IPS-15b (cell line): ENCODE data around the gene DIS3L2.
A peak's percentile ranks its signal among the peaks of the same experiment; 100 is the strongest.
"Not testable (repeated sequence)": the region's sequence is repeated elsewhere in the genome, so short reads cannot be mapped to it uniquely, and the experiment has no call there.

ENCODE experiments used
- H3K27me3 ChIP-seq: one replicate; pipeline ENCODE4 v1.6.1; 2013; ENCODE audit warnings: low read length; ENCODE audit not compliant: control insufficient read depth, insufficient read depth
- H3K36me3 ChIP-seq: one replicate; pipeline ENCODE4 v1.6.1; 2013; ENCODE audit warnings: low read length; ENCODE audit not compliant: control insufficient read depth, insufficient read depth
- H3K4me1 ChIP-seq: one replicate; pipeline ENCODE4 v1.6.1; 2013; ENCODE audit warnings: mild to moderate bottlenecking, low read length; ENCODE audit not compliant: control insufficient read depth, insufficient read depth
- H3K4me3 ChIP-seq: one replicate; pipeline ENCODE4 v1.5.1; 2013; ENCODE audit warnings: low read depth, low read length
- H3K9ac ChIP-seq: one replicate; pipeline ENCODE4 v1.6.1; 2013; ENCODE audit warnings: low read depth, mild to moderate bottlenecking, low read length
- H3K9me3 ChIP-seq: one replicate; pipeline ENCODE4 v1.6.1; 2013; ENCODE audit warnings: mild to moderate bottlenecking, low read length; ENCODE audit not compliant: control insufficient read depth, insufficient read depth

DIS3L2 gene

GRCh38 chr2:232378735-232379151 lies 417.2 kb downstream of the DIS3L2 start, which contains the start of gene ALPP:
Gene ALPP (plus strand): TSS chr2:232378751. CDS start chr2:232378803, 52 bp downstream.
- H3K4me1 ChIP-seq: peaks cover 14% of the 10 kb centered on the region
- H3K27me3 ChIP-seq, H3K9ac ChIP-seq, H3K4me3 ChIP-seq, H3K9me3 ChIP-seq, H3K36me3 ChIP-seq: not testable (repeated sequence)

GRCh38 chr2:232379610-232380590 lies 418.4 kb downstream of the DIS3L2 start:
- not testable (repeated sequence) for H3K9ac ChIP-seq, H3K4me3 ChIP-seq, H3K27me3 ChIP-seq, H3K36me3 ChIP-seq, H3K9me3 ChIP-seq, H3K4me1 ChIP-seq

GRCh38 chr2:232381204-232382031 lies 419.9 kb downstream of the DIS3L2 start:
- peaks cover 10% of the 10 kb centered on the region for H3K27me3 ChIP-seq
- H3K4me3 ChIP-seq, H3K9ac ChIP-seq, H3K36me3 ChIP-seq, H3K9me3 ChIP-seq, H3K4me1 ChIP-seq: not testable (repeated sequence)

- H3K4me1 ChIP-seq: peaks cover 3% of the 10 kb centered on the region
- H3K27me3 ChIP-seq: peaks cover 13% of the 10 kb centered on the region
- no peaks in the 10 kb centered on the region for H3K36me3 ChIP-seq
- no peak overlapping the region for H3K4me3 ChIP-seq
- no peaks in the 10 kb centered on the region for H3K9me3 ChIP-seq
- H3K9ac ChIP-seq: no peak overlapping the region
Observed at GRCh38 chr2:232382331-232383225, 421.1 kb downstream of the DIS3L2 start.

- H3K9me3 ChIP-seq: no peaks in the 10 kb centered on the region
- H3K27me3 ChIP-seq: peaks cover 13% of the 10 kb centered on the region
- peaks cover 6% of the 10 kb centered on the region for H3K4me1 ChIP-seq
- H3K9ac ChIP-seq: no peak overlapping the region
- H3K36me3 ChIP-seq: no peaks in the 10 kb centered on the region
- H3K4me3 ChIP-seq: no peak overlapping the region
Observed at GRCh38 chr2:232384466-232384865, 423.0 kb downstream of the DIS3L2 start.

GRCh38 chr2:232385058-232385457 lies 423.5 kb downstream of the DIS3L2 start:
- H3K9me3 ChIP-seq, H3K36me3 ChIP-seq, H3K4me3 ChIP-seq, H3K9ac ChIP-seq, H3K4me1 ChIP-seq: not testable (repeated sequence)
- peaks cover 13% of the 10 kb centered on the region for H3K27me3 ChIP-seq

GRCh38 chr2:232385660-232386489 lies 424.4 kb downstream of the DIS3L2 start:
- Histone ChIP-seq H3K4me3 (peak overlapping the region; percentile 53), H3K9me3 (no peaks in the 10 kb centered on the region), H3K9ac (no peak overlapping the region), H3K4me1 (peaks cover 6% of the 10 kb centered on the region), H3K36me3 (no peaks in the 10 kb centered on the region), H3K27me3 (peaks cover 13% of the 10 kb centered on the region)

DNA sequence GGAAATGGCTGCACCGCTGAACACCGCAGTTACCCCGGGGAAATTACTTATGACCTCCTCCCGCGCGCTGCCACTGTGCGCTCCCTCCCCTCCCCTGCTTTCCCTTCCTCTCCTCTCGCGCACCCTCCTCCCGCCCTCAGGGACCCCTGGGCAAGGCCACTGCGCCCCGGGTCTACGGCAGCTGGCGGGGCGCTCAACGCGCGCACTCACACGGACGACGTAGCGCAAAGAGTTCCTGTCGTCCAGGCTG lies 424.9 kb downstream of the DIS3L2 start:
- Histone ChIP-seq H3K9ac (peak overlapping the region; percentile 47), H3K27me3 (peaks cover 13% of the 10 kb centered on the region)

More for the DNA sequence above, 424.9 kb downstream of the DIS3L2 start:
- Histone ChIP-seq H3K36me3 (no peaks in the 10 kb centered on the region), H3K4me1 (peaks cover 6% of the 10 kb centered on the region), H3K9me3 (no peaks in the 10 kb centered on the region), H3K4me3 (peak overlapping the region; percentile 53)
